GM19324 (cell line): ENCODE data around the gene PDE3A.

Source experiments
- ATAC-seq: cut with Tn5 transposase; IDR thresholded peaks from one replicate; pipeline ENCODE4 v1.9.1; 2021; ENCODE audit warnings: mild to moderate bottlenecking, moderate library complexity; ENCODE audit not compliant: unreplicated experiment, low FRiP score

PDE3A gene

GRCh38 chr12:20646239-20646827 lies 278.0 kb downstream of the PDE3A start:
- no peak for ATAC-seq

DNA sequence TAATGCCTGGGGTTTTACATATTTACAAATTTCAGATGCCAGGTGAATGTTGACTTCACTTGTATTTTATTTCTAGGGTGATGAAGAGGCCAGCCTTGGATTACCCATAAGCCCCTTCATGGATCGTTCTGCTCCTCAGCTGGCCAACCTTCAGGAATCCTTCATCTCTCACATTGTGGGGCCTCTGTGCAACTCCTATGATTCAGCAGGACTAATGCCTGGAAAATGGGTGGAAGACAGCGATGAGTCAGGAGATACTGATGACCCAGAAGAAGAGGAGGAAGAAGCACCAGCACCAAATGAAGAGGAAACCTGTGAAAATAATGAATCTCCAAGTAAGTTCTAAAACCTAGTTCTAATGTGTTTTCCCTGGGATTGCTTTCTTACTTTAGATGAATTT lies 285.5 kb downstream of the PDE3A start:
- ATAC-seq = no peak

DNA sequence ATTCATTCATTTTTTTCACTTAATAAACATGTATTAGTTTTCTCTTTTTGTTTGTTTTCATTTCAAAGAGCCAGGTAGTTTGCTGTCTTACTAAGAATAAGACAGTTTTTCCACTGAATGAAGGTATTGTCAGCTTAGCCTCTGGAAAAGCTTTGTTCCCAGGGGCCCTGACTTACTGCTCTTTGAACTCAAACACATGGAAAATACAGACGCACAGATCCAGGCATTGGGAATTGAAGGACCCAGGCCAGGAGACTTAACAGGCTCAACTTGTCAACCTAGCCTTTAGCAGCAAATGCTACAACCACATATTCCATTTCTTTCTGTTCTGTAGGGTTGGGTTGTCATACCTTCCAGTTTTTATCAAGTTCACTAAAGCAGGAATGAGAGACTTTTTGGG lies 288.3 kb downstream of the PDE3A start:
- no peak for ATAC-seq

DNA sequence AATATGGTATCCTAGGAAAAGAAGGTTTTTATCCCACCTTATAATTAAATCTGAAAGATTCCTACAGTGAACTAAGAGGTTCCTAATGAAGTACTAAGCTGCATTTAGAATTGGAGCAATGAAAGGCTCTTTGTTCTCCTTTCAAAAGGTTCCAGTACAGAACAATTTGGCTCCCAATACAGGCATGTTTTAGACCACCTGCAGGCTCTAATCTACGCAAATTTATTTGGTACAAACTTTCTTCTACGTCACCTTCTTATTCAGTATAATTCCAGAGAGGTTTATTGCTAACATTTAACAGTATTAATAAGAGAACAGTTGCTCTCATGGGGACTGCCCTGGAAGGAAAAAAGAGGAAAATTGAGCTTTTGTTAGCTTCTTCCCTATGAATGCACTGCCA lies 289.2 kb downstream of the PDE3A start:
- no peak for ATAC-seq

DNA sequence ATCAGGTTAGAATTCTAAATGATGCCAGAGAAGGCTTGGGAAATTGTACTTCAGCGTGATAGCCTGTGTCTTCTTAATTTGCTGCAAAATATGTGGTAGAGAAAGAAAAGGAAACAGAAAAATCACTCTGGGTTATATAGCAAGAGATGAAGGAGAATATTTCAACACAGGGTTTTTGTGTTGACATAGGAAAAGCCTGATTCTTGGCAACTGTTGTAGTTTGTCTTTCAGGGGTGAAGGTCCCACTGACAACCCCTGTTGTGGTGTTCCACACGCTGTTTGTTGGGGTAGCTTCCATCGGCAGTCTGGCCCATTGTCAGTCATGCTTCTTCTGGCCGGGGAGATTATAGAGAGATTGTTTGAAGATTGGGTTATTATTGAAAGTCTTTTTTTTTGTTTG lies 313.0 kb downstream of the PDE3A start:
- no peak for ATAC-seq

GRCh38 chr12:20695232-20695631 lies 326.9 kb downstream of the PDE3A start, which contains the start of gene SLCO1C1:
SLCO1C1 (plus strand) TSS chr12:20695332; CDS start chr12:20699577, 4,245 bp downstream.
- no peak for ATAC-seq

- ATAC-seq = no peak
These were observed 328.0 kb downstream of the PDE3A start for GRCh38 chr12:20696181-20696905.

- no peak for ATAC-seq
These were observed 332.8 kb downstream of the PDE3A start for GRCh38 chr12:20701106-20701505.

GRCh38 chr12:20704860-20705259 lies 336.5 kb downstream of the PDE3A start:
- ATAC-seq = no peak

DNA sequence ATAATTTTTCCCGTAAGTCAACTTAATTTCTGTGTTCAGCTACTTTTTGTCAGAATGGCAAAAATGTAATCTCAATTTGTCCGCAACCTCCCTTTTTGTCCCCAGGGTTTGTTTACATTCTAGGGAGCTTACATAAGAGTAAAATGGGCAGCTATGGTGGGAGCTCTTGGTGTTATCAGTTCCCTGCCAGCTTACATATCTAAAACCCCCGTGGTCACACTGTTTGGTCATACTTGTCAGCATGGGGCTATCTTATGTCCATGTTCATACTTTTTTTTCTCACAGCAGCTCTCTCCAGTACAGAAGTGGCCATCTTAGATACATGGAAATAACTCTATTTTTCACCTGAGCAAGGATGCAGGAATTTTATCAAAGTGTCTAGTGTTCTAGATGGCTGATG lies 343.5 kb downstream of the PDE3A start:
- ATAC-seq = no peak

DNA sequence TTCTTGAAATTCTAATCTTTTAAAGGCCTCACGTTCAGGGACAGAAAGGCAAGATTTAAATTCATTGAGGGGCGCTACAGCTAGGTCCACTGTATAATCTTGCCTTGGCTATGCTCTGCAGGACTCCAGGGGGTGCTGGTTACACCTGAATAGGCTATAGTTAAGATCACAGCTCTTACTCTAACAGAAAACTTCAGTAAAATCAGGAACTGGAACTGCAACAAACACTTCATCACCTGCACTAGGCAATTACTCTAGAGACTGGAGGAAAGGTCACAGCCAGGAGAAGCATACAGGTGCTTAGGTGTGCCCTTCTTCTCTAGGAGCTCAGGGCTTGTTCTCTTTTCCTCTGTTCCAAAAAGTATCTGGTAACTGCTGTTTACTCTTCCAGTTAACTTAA lies 347.7 kb downstream of the PDE3A start:
- ATAC-seq = no peak

DNA sequence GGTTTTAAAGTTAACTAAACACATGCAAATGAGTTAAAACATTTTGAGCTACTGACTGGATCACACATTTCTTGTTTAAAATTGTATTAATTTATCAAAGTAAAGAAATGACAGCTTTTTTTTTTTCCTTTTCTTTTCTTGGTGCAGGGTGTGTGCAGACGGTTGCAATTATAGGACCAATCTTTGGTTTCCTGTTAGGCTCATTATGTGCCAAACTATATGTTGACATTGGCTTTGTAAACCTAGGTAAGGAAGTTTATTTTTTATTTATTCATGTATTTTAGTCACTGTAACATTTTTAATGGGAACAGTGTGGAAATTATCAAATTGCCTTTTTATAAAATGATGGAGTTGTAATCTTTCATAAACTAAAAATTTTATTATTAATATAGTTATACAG lies 348.6 kb downstream of the PDE3A start:
- ATAC-seq = no peak

DNA sequence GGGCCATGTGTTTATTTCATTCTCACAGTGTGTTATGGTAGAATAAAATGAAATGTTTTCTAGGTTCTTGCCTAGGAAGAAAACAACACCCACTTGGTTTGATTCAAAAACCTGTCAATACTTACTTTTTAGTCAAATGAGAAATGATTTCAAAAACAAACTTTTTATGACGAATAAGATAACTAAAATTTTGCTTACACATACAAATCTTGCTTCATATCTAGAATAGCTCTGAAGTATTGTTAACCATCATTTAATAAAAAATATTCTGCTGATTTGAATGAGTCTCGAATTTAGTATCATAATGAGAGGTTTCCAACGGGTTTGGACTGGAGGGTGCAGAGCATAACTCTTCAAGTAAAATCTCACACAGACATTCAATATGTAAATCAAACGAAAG lies 350.0 kb downstream of the PDE3A start:
- no peak for ATAC-seq

GRCh38 chr12:20722142-20722541 lies 353.8 kb downstream of the PDE3A start:
- ATAC-seq = no peak

DNA sequence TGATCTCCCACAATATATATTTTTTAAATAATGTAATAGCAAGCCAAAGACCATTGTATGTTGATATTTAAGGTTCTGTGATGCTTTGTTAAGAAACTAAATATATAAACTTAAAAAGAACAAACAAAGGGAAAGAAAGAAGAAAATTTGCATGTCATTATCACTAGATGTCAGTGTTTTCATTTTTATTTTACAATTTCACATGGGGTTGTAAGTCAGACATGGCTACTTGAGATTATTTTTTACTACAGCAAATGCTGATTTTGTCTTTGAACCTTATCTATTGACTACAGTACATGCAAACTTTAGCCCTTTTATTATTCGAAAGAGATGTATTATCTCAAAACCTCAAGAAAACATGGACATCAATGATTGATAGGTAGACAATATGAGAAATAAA lies 362.9 kb downstream of the PDE3A start:
- no peak for ATAC-seq
